Measurements from ENCODE around the gene KIF26B.

- TF ChIP-seq NFE2L2 (IDR thresholded peaks at IDR 0.05; ENCODE audit: low read depth, low read length) (no peak), CTCF (conservative IDR thresholded peaks at IDR 0.05; ENCODE audit: low read depth, low read length) (no peak), POLR2A (IDR thresholded peaks at IDR 0.05; ENCODE audit: low read depth, low read length) (no peak), MAZ (IDR thresholded peaks at IDR 0.05; ENCODE audit: borderline replicate concordance, low read depth, low read length) (0 out of 2 replicates have a peak, but pooled peaks have one; percentile 0), RCOR1 (IDR thresholded peaks at IDR 0.05; ENCODE audit: insufficient replicate concordance, low read length) (no peak), SMC3 (IDR thresholded peaks at IDR 0.05; ENCODE audit: low read depth, low read length) (no peak), FOS (IDR thresholded peaks at IDR 0.05; ENCODE audit: low read depth, low read length) (no peak), MXI1 (IDR thresholded peaks at IDR 0.05; ENCODE audit: borderline replicate concordance, low read depth, low read length) (no peak), CEBPB (IDR thresholded peaks at IDR 0.05; ENCODE audit: low read depth, low read length) (no peak), RFX5 (IDR thresholded peaks at IDR 0.05; ENCODE audit: low read depth, low read length) (no peak), USF2 (IDR thresholded peaks at IDR 0.05; ENCODE audit: low read depth, low read length) (no peak), RAD21 (IDR thresholded peaks at IDR 0.05; ENCODE audit: low read length) (no peak)
Observed at GRCh38 chr1:245156736-245157505, 2.1 kb downstream of the KIF26B start.

Measured in IMR-90 (cell line).